ENCODE measurements around the gene CTNNA3.

CTNNA3 gene

GRCh38 chr10:67550838-67551402, 145.1 kb downstream of the CTNNA3 start:
- H3K9ac ChIP-seq (ENCODE audit: low read length), result no peak overlapping the region
- H2AFZ ChIP-seq (ENCODE audit: low read depth, low read length, severe bottlenecking), result no peak overlapping the region
- H3K9me3 ChIP-seq (ENCODE audit: insufficient read depth, low read length), result no peaks in the 10 kb centered on the region

GRCh38 chr10:67550046-67550445, 145.9 kb downstream of the CTNNA3 start:
- Histone ChIP-seq H3K27ac (ENCODE audit: low read depth, low read length) (no peak overlapping the region), H2AFZ (ENCODE audit: low read depth, low read length, severe bottlenecking) (no peak overlapping the region), H3F3A (ENCODE audit: insufficient read depth) (no peaks in the 10 kb centered on the region), H3K36me3 (ENCODE audit: low read length) (no peaks in the 10 kb centered on the region), H3K9me2 (replicated peaks; ENCODE audit: insufficient read depth, low read length) (no peaks in the 10 kb centered on the region), H3K27me3 (ENCODE audit: low read length) (no peaks in the 10 kb centered on the region), H3K79me2 (ENCODE audit: insufficient read depth, low read length) (no peaks in the 10 kb centered on the region), H3K9me3 (ENCODE audit: insufficient read depth, low read length) (no peaks in the 10 kb centered on the region), H3K4me3 (ENCODE audit: insufficient read depth, low read length, poor library complexity, severe bottlenecking) (no peak overlapping the region), H3K4me2 (ENCODE audit: low read depth, low read length, poor library complexity, severe bottlenecking) (no peak overlapping the region), H3K9ac (ENCODE audit: low read length) (no peak overlapping the region), H4K20me1 (ENCODE audit: low read depth, low read length) (no peaks in the 10 kb centered on the region)
- no peak for TF ChIP-seq EZH2phosphoT487 (conservative IDR thresholded peaks at IDR 0.05; ENCODE audit: low read length)
- no peak for TF ChIP-seq CTCF (IDR thresholded peaks at IDR 0.05; ENCODE audit: insufficient read depth, low read length, poor library complexity, severe bottlenecking)

More at GRCh38 chr10:67550838-67551402, 145.1 kb downstream of the CTNNA3 start:
- Histone ChIP-seq H3K27ac (ENCODE audit: low read depth, low read length) (no peak overlapping the region), H3F3A (ENCODE audit: insufficient read depth) (no peaks in the 10 kb centered on the region), H3K4me2 (ENCODE audit: low read depth, low read length, poor library complexity, severe bottlenecking) (no peak overlapping the region), H3K4me3 (ENCODE audit: insufficient read depth, low read length, poor library complexity, severe bottlenecking) (no peak overlapping the region), H3K36me3 (ENCODE audit: low read length) (no peaks in the 10 kb centered on the region), H3K9me2 (replicated peaks; ENCODE audit: insufficient read depth, low read length) (no peaks in the 10 kb centered on the region), H4K20me1 (ENCODE audit: low read depth, low read length) (no peaks in the 10 kb centered on the region), H3K79me2 (ENCODE audit: insufficient read depth, low read length) (no peaks in the 10 kb centered on the region), H3K27me3 (ENCODE audit: low read length) (no peaks in the 10 kb centered on the region)
- no peak for TF ChIP-seq CTCF (IDR thresholded peaks at IDR 0.05; ENCODE audit: insufficient read depth, low read length, poor library complexity, severe bottlenecking)
- no peak for TF ChIP-seq EZH2phosphoT487 (conservative IDR thresholded peaks at IDR 0.05; ENCODE audit: low read length)

GRCh38 chr10:67549390-67549789, 146.6 kb downstream of the CTNNA3 start:
- no peak overlapping the region for H3K4me3 ChIP-seq (ENCODE audit: insufficient read depth, low read length, poor library complexity, severe bottlenecking)

More at GRCh38 chr10:67549390-67549789, 146.6 kb downstream of the CTNNA3 start:
- Histone ChIP-seq H4K20me1 (ENCODE audit: low read depth, low read length) (no peaks in the 10 kb centered on the region), H3K79me2 (ENCODE audit: insufficient read depth, low read length) (no peaks in the 10 kb centered on the region), H3K4me2 (ENCODE audit: low read depth, low read length, poor library complexity, severe bottlenecking) (no peak overlapping the region), H2AFZ (ENCODE audit: low read depth, low read length, severe bottlenecking) (no peak overlapping the region), H3K9me2 (replicated peaks; ENCODE audit: insufficient read depth, low read length) (no peaks in the 10 kb centered on the region), H3K9me3 (ENCODE audit: insufficient read depth, low read length) (no peaks in the 10 kb centered on the region), H3K36me3 (ENCODE audit: low read length) (no peaks in the 10 kb centered on the region), H3K27ac (ENCODE audit: low read depth, low read length) (no peak overlapping the region), H3K9ac (ENCODE audit: low read length) (no peak overlapping the region), H3K27me3 (ENCODE audit: low read length) (no peaks in the 10 kb centered on the region), H3F3A (ENCODE audit: insufficient read depth) (no peaks in the 10 kb centered on the region)
- TF ChIP-seq CTCF (IDR thresholded peaks at IDR 0.05; ENCODE audit: insufficient read depth, low read length, poor library complexity, severe bottlenecking) (no peak), EZH2phosphoT487 (conservative IDR thresholded peaks at IDR 0.05; ENCODE audit: low read length) (no peak)
